GM19395 (cell line): Measurements from ENCODE around the gene VWC2.

Experiments used
- ATAC-seq: cut with Tn5 transposase; IDR thresholded peaks from one replicate; pipeline ENCODE4 v1.9.1; 2021; ENCODE audit warnings: mild to moderate bottlenecking, moderate library complexity; ENCODE audit not compliant: unreplicated experiment

The VWC2 gene

DNA sequence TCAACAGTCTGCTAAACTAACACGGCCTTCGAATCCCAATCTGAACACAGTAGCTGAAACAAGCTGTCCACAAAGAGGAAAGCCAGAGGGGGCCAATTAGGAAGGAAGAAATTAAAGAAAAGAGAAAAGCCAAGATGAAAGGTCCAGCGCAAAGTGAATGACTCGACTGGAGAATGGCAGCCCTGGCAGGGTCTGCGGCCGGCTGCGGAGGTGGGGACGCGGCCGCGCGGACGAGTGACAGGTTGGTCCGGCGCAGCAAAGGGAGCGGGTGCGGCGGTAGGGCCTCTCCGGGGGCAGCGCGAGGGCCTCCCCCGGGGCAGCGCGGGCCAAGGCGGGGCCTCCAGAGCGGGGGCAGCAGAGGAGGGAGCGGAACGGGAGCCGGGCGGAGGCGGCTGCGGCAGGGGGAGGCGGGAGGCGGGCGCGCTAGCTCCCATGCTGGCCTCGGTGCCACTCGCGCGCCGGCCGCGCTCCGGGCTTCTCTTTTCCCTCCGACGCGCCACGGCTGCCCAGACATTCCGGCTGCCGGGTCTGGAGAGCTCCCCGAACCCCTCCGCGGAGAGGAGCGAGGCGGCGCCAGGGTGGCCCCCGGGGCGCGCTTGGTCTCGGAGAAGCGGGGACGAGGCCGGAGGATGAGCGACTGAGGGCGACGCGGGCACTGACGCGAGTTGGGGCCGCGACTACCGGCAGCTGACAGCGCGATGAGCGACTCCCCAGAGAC lies at the start of gene VWC2:
TSS of gene VWC2 (plus strand) at position 421 of the 718 bp plus-strand sequence. CDS start 1,798 bp downstream, outside the sequence.
- ATAC-seq = no peak

DNA sequence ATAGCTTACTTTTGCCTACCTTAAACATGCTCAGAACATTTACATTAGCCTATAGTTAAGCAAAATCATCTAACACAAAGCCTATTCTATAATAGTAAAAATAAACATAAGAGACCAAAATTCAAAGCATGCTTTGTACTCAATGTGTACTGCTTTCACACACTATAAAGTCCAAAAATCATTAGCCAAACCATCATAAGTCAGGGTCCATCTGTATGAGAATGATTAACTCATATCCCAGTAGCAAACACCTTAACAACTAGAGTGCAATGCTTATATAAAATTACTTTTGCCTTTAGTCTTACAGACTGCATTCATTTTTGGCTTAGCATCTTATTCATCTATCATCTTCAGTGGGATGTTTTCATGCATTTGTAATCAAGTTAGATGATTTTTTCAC lies 49.4 kb upstream of the VWC2 start:
- ATAC-seq = no peak

DNA sequence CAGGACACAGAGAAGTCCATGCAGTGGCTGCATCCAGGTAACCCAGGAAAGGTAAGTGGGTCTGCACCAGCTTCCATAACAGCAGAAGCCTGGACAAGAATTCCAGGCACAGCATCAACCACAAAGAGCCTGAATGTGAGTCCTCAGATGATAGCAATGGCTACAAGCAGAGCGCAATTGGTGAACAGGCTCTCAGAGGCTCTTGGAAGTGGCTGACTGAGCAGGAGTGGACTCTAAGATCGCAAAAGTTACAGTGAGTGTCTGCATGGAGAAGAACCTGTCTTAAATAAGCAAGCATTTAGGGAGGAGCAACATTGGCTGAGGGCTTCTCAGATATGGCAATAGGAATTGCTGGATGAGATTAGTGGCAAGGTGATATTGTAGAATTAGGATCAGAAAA lies 41.6 kb upstream of the VWC2 start:
- no peak for ATAC-seq

DNA sequence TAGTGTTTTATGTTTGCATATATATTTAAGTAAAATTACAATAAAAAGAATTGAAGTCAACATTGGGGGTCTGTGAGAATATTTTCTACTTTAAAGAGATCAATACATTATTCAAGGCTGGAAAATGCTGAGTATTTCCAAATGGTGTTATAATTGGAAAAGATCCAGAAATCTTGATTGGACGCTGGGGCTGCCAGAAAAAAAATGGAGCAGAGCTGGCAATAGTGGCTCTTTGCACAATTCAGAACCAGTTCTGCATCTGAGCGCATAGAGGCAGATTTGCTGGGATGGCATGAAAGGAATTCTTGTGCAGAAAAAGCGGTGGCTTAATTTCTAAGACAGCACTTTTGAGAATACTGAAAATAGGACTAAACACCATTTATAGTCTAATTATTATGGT lies 10.8 kb upstream of the VWC2 start:
- no peak for ATAC-seq

DNA sequence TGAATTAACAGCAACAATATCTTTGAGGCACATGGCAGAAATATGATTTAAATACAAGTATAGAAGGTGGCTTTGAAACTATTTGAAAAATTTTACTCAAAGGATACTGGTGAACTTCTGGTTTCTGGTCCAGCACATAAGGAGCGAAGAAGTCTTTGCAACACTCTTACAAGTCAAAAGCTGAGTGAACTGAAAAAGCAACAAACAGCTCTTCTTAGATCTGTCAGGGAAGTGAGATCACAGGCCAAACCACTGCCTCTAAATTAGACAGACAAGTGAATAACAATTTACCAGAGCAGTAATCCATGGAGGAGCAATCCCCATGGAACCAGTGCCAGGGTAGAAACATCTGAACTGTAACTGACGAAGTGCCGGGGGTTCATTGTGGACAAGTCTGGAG lies 9.6 kb upstream of the VWC2 start:
- no peak for ATAC-seq

DNA sequence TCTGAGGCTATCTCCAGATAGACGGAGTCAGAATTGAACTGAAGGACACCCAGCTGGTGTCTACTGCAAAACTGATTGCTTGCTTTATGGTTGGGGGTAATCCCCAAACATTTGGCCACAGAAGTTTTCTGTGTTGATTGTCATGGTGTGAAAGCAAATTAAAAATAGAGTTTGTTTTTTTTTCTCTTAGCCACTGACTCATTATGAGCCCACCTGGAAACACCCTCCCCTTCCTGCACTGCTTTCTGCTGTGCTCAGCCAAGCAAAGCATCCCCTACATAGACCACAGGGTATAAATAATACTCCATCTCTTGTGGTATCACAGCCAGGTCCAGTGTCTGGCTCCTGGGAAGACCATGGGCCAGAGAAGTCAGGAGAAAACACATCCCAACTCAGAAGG lies 6.5 kb upstream of the VWC2 start:
- ATAC-seq = peak; percentile 88

DNA sequence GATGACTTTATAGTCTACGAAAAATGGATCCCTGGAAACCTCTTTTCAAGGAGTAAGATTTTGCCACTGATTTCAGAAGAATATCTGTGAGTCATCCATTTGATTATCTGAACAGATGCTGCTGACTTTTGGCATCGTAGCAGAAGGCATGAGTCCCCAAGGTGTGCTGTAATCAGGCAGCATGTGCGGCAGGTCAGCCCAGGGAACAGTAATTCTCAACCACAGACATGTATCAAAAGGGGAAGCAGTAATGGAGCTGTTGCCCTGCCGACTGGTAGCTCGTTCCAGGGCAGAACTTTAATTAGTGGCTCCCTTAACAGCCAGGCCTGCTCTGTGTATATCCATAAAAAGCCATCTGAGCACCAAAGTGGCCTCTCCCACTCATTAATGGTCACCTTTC lies 5.7 kb upstream of the VWC2 start:
- no peak for ATAC-seq

DNA sequence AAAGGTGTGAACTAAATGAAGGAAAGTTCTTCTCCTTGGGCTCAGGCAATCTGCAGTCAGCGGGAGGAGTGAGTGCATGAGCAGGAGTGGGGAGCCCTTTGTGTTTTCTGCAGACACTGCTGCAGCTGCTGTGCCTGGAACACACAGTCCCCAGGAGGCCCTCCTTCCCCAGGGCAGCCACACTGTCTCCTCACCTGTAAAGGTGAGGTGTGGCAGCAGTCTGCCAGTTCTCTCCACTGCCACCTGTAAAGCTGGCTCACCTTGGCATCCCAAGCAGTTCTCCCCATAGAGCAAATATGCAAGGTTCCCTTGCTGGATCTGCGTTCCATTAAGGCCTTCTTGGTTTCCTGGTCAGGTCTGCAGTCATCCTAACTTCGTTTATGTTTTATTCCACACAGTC lies 5.2 kb upstream of the VWC2 start:
- ATAC-seq = no peak

DNA sequence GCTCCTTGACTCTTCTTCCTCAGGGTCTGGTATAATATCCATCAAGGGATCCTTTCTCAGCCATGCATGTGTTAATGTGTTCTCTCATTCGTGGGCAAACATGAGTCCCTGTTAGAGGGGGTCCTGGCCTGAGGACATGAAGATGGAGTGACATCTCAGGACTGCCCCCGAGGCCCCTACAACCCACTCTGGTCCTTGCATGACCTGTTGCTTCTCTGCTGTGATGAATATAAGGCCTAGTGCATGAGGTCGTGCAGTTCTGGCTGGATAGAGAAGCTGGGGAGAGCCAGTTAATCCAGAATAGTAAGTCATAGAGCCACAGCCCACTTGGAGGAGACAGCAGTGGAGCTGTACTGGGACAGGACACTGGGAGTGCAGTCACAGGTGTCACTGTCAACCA lies 4.6 kb upstream of the VWC2 start:
- no peak for ATAC-seq

DNA sequence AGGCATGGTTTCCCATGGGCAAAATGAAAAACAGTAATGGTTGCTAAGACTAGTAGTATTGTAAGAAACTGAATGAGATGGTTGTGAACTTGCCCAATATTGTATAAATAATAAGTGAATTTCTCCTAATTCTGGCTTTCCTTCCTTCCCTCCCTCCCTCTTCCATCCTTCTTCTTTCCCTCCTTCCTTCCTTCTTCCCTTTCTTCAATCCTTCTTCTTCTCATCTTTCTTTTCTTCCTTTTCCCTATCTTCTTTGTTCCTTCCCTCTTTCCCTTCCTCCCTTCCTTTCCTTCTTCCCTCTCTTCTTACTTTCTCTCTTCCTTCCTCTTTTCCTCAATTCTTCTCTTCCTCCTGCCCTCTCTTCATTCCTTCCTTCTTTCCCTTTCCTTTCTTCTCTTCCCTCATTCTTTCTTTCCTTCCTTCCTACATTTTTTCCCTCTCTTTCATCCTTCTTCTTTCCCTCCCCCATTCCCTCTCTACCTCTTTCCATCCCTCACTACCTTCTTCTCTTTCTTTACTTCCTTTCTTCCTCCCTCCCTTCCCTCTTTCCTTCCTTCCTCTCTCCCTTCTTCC lies 4.1 kb upstream of the VWC2 start:
- no peak for ATAC-seq

DNA sequence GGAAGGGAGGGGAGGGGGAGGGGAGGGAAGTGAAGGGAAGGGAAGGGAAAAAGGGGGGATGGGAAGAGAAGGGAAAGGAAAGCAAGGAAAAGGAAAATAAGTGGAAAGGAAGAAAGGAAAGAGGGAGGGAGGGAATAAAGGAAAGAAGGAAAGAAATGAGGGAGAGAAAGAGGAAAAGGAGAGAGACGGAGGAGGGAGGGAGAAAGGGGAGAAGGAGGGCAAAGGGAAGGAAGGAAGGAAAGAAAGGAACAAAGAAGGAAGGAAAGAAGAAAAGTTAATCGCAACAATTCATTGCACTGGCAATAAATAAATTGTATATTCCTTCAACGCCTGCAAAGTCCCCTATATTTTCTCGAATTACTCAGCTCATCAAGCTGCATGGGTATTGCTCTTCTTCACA lies 2.6 kb upstream of the VWC2 start:
- ATAC-seq = no peak

DNA sequence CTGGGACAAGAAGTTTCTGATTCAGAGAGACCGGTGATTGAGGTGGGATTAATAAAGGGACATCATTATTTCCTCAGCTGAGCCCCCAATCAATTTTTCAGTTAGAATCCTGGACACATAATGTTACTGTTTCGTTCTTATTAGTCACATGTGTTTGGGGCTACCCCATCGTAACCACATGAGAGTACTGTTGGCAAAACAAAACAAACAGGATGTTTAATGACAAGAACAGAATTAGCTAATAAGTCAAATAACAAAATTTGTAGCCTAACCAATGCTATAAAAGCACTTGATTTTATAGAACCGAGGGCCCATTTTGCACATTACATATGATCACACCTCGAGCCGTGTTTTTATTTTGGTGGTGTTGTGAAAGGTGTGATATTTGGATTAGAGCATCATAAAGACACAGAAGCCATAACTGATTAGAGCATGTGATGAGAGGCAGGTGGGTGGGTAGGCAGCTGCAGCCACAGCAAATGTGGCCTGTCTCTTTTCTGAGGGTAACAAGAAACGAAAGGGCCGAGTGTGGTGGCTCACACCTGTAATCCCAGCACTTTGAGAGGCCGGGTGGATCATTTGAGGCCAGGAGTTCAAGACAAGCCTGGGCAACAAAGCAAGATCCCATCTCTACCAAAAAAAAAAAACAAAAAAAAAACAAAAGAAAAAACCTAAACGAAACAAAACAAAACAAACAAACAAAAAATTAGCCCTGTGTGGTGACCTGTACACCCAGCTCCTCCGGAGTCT lies 1.8 kb upstream of the VWC2 start:
- ATAC-seq = peak; percentile 33

DNA sequence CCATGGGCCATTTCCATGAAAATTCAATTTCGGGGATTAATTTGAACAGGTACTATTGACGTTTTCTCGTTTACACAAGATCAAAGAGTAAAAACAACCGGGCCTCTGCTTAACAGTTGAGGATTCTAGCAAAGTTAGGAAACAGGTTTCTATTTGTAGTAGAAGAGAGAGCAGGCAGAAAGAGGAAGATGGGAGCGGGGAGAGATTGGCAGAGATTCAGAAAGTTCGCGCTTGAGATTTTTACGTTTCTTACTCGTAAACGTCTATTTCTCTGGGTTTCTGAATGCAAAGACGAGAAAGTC lies 571 bp upstream of the VWC2 start:
- no peak for ATAC-seq

DNA sequence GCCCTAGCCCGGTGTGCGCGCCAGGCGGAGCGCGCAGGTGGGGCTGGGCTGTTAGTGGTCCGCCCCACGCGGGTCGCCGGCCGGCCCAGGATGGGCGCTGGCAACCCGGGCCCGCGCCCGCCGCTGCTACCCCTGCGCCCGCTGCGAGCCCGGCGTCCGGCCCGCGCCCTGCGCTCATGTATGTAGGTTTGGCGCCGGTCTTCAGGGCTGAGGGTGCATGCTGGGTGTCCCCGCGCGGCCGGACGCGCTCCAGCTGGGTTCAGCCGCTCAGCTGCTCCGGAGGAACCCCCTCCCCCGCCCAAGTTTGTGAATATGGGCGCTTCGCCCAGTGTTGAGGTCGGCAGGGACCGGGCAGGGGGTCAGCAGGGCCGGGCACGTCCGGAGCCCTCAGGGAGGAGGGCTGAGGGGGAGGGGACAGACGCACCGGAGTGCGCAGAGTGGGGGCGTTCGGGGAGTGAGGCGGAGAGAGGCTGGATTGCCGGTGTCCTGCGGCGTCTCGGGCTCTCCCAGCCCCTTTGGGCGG lies 559 bp downstream of the VWC2 start:
- no peak for ATAC-seq

DNA sequence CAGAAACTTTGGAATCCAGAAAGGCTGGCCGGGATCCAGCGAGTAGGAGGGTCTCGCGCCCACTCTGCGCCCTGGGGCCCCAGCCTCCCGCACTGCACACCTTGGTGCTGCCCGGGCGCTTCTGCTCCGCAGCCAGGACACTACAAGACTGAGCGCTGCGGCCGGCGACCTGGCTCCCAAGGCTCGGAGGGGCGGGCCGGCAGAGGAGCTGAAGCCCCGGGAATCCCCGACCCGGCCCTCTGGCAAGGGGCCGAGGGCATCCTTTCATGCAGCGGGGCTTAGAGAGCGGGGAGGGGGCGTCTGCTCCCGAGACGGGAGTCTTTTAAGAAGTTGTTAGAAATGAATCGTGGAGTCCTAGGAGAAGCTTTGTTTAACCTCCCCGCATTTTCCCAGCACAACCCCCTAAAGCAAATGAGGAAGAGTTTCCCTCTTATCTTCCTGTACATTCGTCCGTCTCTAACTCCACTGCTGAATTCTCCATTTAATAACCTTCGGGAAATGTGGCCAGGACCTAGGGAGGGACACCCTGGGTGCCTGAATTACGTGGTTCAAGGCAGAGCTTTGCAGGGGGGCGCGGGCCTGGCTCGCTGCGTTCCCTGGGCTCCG lies 1.1 kb downstream of the VWC2 start:
- no peak for ATAC-seq

DNA sequence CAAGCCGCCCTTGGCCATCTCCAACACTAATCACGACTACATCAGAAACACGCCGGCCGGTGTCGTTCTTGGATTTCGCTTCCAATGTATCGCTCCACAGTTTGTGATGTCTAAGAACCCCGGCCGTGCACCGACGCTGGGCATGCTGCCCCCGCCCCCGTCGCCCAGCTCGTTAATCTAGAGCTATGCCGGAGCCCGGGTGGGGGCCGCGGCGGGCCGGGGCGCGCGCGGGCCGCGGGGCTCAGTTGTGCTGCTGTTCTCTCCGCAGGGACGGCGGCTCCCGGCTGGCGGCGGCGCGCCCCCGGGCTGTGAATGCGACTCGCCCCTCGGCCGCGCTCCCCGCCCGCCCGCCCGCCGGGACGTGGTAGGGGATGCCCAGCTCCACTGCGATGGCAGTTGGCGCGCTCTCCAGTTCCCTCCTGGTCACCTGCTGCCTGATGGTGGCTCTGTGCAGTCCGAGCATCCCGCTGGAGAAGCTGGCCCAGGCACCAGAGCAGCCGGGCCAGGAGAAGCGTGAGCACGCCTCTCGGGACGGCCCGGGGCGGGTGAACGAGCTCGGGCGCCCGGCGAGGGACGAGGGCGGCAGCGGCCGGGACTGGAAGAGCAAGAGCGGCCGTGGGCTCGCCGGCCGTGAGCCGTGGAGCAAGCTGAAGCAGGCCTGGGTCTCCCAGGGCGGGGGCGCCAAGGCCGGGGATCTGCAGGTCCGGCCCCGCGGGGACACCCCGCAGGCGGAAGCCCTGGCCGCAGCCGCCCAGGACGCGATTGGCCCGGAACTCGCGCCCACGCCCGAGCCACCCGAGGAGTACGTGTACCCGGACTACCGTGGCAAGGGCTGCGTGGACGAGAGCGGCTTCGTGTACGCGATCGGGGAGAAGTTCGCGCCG lies 1.9 kb downstream of the VWC2 start:
- no peak for ATAC-seq

DNA sequence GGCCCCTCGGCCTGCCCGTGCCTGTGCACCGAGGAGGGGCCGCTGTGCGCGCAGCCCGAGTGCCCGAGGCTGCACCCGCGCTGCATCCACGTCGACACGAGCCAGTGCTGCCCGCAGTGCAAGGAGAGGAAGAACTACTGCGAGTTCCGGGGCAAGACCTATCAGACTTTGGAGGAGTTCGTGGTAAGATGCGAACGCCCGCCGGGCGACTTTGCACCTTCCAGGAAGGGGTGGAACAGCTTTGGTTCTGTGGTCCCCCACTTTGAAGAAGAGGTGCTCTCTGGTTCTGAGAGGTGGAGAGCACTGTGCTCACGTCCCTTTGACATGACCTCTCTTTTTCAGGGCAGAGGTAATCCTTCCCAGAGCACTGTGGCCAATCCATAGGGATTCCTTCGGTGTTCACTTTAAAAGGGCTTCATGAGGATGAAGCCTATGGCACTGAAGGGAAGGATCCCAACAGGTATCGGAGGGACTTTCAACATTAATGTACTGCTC lies 2.6 kb downstream of the VWC2 start:
- ATAC-seq = no peak

DNA sequence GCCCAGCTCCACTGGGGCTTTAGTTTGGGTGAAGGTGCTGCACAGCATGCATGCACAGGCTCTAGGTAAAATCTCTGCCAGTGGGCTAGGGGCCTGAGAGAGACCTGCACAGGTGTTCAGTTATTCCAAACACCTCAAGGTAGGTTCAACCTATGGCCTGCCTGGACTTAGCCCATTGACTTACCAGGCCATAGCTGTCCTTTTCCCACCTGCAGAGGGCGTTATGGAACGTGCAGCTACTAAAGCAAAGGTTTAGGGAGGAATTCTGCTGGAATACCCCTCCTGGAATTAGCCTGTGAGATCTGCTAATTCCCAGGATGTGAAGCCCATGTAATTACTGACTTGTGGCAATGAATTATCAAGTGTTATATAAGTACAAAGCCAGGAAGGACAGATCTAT lies 3.6 kb downstream of the VWC2 start:
- no peak for ATAC-seq

DNA sequence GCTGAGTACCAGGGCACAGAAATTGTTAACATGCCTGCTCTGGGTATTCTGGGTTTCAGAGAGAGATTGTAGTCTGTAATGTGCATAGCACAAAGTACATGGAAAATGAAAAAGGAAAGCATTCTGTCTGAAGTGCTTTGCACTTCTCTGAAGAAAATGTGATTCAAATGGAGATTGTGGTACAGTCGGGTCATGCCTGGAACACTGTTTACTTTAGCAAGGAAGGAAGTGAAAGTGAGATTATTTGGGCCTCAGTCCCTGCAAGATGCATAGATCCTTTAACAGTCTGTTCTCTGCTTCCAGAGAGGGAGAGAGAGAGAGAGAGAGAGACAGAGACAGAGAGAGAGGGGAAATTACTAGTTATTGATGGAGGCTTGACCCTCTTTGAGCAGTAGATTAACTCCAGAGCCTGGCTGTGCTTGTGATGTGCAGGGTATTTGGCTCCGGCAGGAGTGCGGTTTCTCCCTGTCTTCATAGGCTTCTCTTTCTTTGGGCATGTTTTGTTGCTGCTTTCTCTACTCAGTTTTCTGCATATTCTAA lies 5.4 kb downstream of the VWC2 start:
- peak; percentile 59 for ATAC-seq

DNA sequence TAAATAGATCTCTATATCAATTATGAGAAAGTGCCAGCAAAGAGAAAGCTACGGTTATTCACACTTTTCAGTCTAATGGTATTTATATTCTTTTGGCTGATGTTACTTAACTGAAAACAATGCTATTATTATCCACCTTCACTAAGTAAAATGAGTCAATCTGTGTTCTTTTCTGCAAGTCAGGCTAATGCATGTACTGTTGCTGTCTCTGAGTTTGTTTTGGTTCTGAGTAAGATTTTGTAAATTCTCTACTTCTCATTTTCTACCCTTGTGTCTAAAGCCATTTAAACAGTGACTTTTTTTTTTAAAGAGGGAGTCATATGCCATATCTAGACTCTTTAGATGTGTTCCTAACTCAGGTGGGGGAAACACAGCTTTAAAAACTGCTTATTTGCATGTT lies 7.5 kb downstream of the VWC2 start:
- ATAC-seq = no peak
